Liver (tissue), 9 donors: ENCODE measurements around the gene CRMP1. TPM values are rescaled to one million over a fixed set of nuclear protein-coding genes. Genes with fewer than 3 reads are reported as not detected.

Experiments
- DNase-seq: peaks from one replicate; pipeline ENCODE4 v3.0.0-alpha.2; 2017; ENCODE audit warnings: low spot score
- H3K27ac ChIP-seq, 2 donors: one replicate each; pipeline ENCODE4 v1.7.0; 2013; ENCODE audit warnings: inconsistent platforms in 2 of 2, low read length in 2 of 2, control low read depth in 1 of 2, low read depth in 1 of 2, mild to moderate bottlenecking in 1 of 2
- H3K27me3 ChIP-seq, 4 donors: one replicate each; pipeline versions ENCODE4 v1.6.1 to v1.7.0; 2013; ENCODE audit warnings: low read length in 3 of 4, inconsistent platforms in 1 of 4, mild to moderate bottlenecking in 1 of 4, moderate library complexity in 1 of 4; ENCODE audit not compliant: control insufficient read depth in 4 of 4, insufficient read depth in 4 of 4
- H3K36me3 ChIP-seq, 4 donors: one replicate each; pipeline versions ENCODE4 v1.6.1 to v1.7.0; 2013; ENCODE audit warnings: low read length in 3 of 4, mild to moderate bottlenecking in 3 of 4, low read depth in 1 of 4, moderate library complexity in 1 of 4; ENCODE audit not compliant: control insufficient read depth in 4 of 4, insufficient read depth in 3 of 4
- H3K4me1 ChIP-seq, 4 donors: one replicate each; pipeline versions ENCODE4 v1.6.1 to v1.7.0; 2013; ENCODE audit warnings: low read length in 3 of 4, mild to moderate bottlenecking in 3 of 4, moderate library complexity in 1 of 4; ENCODE audit not compliant: control insufficient read depth in 4 of 4, insufficient read depth in 4 of 4
- H3K4me3 ChIP-seq, 3 donors: one replicate each; pipeline versions ENCODE4 v1.6.1 to v1.7.0; 2013; ENCODE audit warnings: low read length in 3 of 3, control low read depth in 1 of 3, low read depth in 1 of 3, mild to moderate bottlenecking in 1 of 3
- H3K9ac ChIP-seq, 2 donors: one replicate each; pipeline ENCODE4 v1.7.0; 2013; ENCODE audit warnings: low read length in 2 of 2, mild to moderate bottlenecking in 2 of 2, moderate library complexity in 2 of 2, control low read depth in 1 of 2, low read depth in 1 of 2
- H3K9me3 ChIP-seq, 4 donors: one replicate each; pipeline versions ENCODE4 v1.6.1 to v1.7.0; 2013; ENCODE audit warnings: low read length in 3 of 4; ENCODE audit not compliant: control insufficient read depth in 4 of 4
- ATF3 ChIP-seq: IDR thresholded peaks from 2 replicates; pipeline ENCODE4 v1.6.1; 2016; ENCODE audit warnings: antibody characterized with exemption
- CTCF ChIP-seq: fragments of 150-350 bp; IDR thresholded peaks from 2 replicates; pipeline ENCODE4 v1.5.1; 2017; ENCODE audit warnings: improper control_type of control experiment, low read depth, low read length; ENCODE audit not compliant: missing input control
- EGR1 ChIP-seq, 2 donors: IDR thresholded peaks; 2 replicates each; pipeline ENCODE4 v1.6.1; 2016 to 2018; ENCODE audit warnings: antibody characterized with exemption in 2 of 2, low read depth in 2 of 2
- FOXA1 ChIP-seq: IDR thresholded peaks from 2 replicates; pipeline ENCODE4 v1.6.1; 2016; ENCODE audit warnings: antibody characterized with exemption
- GABPA ChIP-seq, 2 donors: IDR thresholded peaks in 1 of 2; conservative IDR thresholded peaks in 1 of 2; 2 replicates each; pipeline ENCODE4 v1.6.1; 2016; ENCODE audit warnings: antibody characterized with exemption in 2 of 2, mild to moderate bottlenecking in 1 of 2, moderate library complexity in 1 of 2
- HNF4A ChIP-seq, 2 donors: conservative IDR thresholded peaks; 2 replicates each; pipeline ENCODE4 v1.6.1; 2016; ENCODE audit warnings: antibody characterized with exemption in 2 of 2, mild to moderate bottlenecking in 2 of 2
- HNF4G ChIP-seq: IDR thresholded peaks from 2 replicates; pipeline ENCODE4 v1.6.1; 2016; ENCODE audit warnings: antibody characterized with exemption
- JUND ChIP-seq, 2 donors: IDR thresholded peaks; 2 replicates each; pipeline ENCODE4 v1.6.1; 2016; ENCODE audit warnings: antibody characterized with exemption in 2 of 2
- MAX ChIP-seq: IDR thresholded peaks from 2 replicates; pipeline ENCODE4 v1.6.1; 2016; ENCODE audit warnings: antibody characterized with exemption
- NR2F2 ChIP-seq: IDR thresholded peaks from 2 replicates; pipeline ENCODE4 v1.6.1; 2016; ENCODE audit warnings: antibody characterized with exemption
- REST ChIP-seq: IDR thresholded peaks from 2 replicates; pipeline ENCODE4 v1.6.1; 2016; ENCODE audit warnings: antibody characterized with exemption, mild to moderate bottlenecking
- RXRA ChIP-seq, 2 donors: IDR thresholded peaks; 2 replicates each; pipeline ENCODE4 v1.6.1; 2017 to 2018; ENCODE audit warnings: antibody characterized with exemption in 2 of 2, mild to moderate bottlenecking in 1 of 2
- SP1 ChIP-seq: IDR thresholded peaks from 2 replicates; pipeline ENCODE4 v1.6.1; 2018; ENCODE audit warnings: antibody characterized with exemption, mild to moderate bottlenecking
- TAF1 ChIP-seq: conservative IDR thresholded peaks from 2 replicates; pipeline ENCODE4 v1.6.1; 2016; ENCODE audit warnings: antibody characterized with exemption, mild to moderate bottlenecking
- YY1 ChIP-seq: IDR thresholded peaks from 2 replicates; pipeline ENCODE4 v1.6.1; 2016; ENCODE audit warnings: antibody characterized with exemption, mild to moderate bottlenecking
- ZBTB33 ChIP-seq: IDR thresholded peaks from 2 replicates; pipeline ENCODE4 v1.6.1; 2016; ENCODE audit warnings: antibody characterized with exemption
- WGBS: extraction: QIAGEN DNeasy Blood & Tissue Kit; methylation state at CpG from one replicate; pipeline ENCODE4 v1.1.7; 2013; 5-methylcytosine and 5-hydroxymethylcytosine counted together
- polyA plus RNA-seq, 2 donors: library from polyadenylated mRNA; stranded (reverse) in 1 of 2; unstranded in 1 of 2; fragments of 200-250 nt in 1 of 2; fragments of >200 nt in 1 of 2; fragmentation: Nextera tagmentation in 1 of 2; extraction: Ambion mirVana in 1 of 2; gene quantifications; one replicate each; pipeline versions ENCODE4 v1.2.1 to v1.2.3, GENCODE V29; 2013 to 2015
- total RNA-seq, 2 donors: library from RNA; depleted of rRNA; stranded (reverse); fragments of >200 nt; gene quantifications; one replicate each; pipeline ENCODE4 v1.2.3, GENCODE V29; 2014
- donor health status: healthy.
- donor health status: healthy.
- donor health status: healthy.
- donor health status: healthy.
- donor health status: healthy.

CRMP1 gene
- total and polyA plus RNA-seq, 4 donors: 0.06 to 0.42 (median 0.12) TPM

GRCh38 chr4:5826437-5827107 is 66.3 kb downstream of the CRMP1 start:
- no peaks in the 10 kb centered on the region for H3K4me1 ChIP-seq
- no peaks in the 10 kb centered on the region for H3K36me3 ChIP-seq
- TF ChIP-seq ZBTB33 (no peak), HNF4G (no peak), TAF1 (no peak)
- no peak overlapping the region for H3K27ac ChIP-seq
- H3K4me3 ChIP-seq: no peak overlapping the region
- H3K9ac ChIP-seq: no peak overlapping the region
- H3K9me3 ChIP-seq: no peaks in the 10 kb centered on the region
- H3K27me3 ChIP-seq: no peaks in the 10 kb centered on the region
- WGBS: 65% methylated on average over 5 of the region's 5 CpGs
- no peak for DNase-seq

GRCh38 chr4:5825321-5826041 is 67.4 kb downstream of the CRMP1 start:
- no peaks in the 10 kb centered on the region for H3K27me3 ChIP-seq
- no peak overlapping the region for H3K9ac ChIP-seq
- TF ChIP-seq RXRA (IDR thresholded peaks at IDR 0.05) (no peak), REST (no peak), NR2F2 (no peak), CTCF (no peak), ZBTB33 (no peak), SP1 (no peak), JUND (IDR thresholded peaks at IDR 0.05) (no peak), HNF4A (conservative IDR thresholded peaks at IDR 0.05) (no peak), ATF3 (no peak), EGR1 (IDR thresholded peaks at IDR 0.05; ENCODE audit: low read depth in 2 of 2) (no peak), YY1 (no peak), MAX (no peak), GABPA (IDR thresholded peaks at IDR 0.05 in 1 of 2, conservative IDR thresholded peaks at IDR 0.05 in 1 of 2) (no peak), FOXA1 (no peak), HNF4G (no peak)
- no peak for DNase-seq
- H3K4me3 ChIP-seq: no peak overlapping the region
- no peaks in the 10 kb centered on the region for H3K4me1 ChIP-seq
- H3K36me3 ChIP-seq: no peaks in the 10 kb centered on the region
- 88% methylated on average over 19 of the region's 19 CpGs for WGBS
- no peak overlapping the region for H3K27ac ChIP-seq
- H3K9me3 ChIP-seq: no peaks in the 10 kb centered on the region
